Regular cardiac myocyte (primary cell): Measurements from ENCODE around the gene ZNF200. TPM values are rescaled to one million over a fixed set of nuclear protein-coding genes. Genes with fewer than 3 reads are reported as not detected.

Experiments used
- total RNA-seq: library from RNA; depleted of rRNA; stranded (reverse); fragments of >200 nt; gene quantifications from 2 replicates; pipeline ENCODE4 v1.2.3, GENCODE V29; 2014

The ZNF200 gene
- 9.3 and 11.1 TPM in 2 replicates for total RNA-seq

GRCh38 chr16:3234857-3235561 lies at the start of gene ZNF200:
ZNF200 (minus strand) TSS chr16:3235158; CDS start chr16:3233755, 1,403 bp downstream.

GRCh38 chr16:3282730-3283542 lies 48.0 kb upstream of the ZNF200 start, which contains the start of gene ZNF263:
ZNF263 (plus strand) TSS chr16:3283491; CDS start chr16:3283819, 328 bp downstream.

GRCh38 chr16:3256146-3256865 lies 21.3 kb upstream of the ZNF200 start, which contains the start of gene MEFV:
MEFV (minus strand) TSS chr16:3256633; CDS start chr16:3256587, 46 bp downstream.

GRCh38 chr16:3187798-3188674 lies 46.9 kb downstream of the ZNF200 start, which contains the start of gene OR1F1:
OR1F1 (plus strand) TSS chr16:3188204.

Other genes with a start within 250 kb of the ZNF200 start
- gene CLDN9, start 222.2 kb downstream of the ZNF200 start, total RNA-seq = not detected in 2 replicates
- gene CLDN6, start 217.0 kb downstream of the ZNF200 start, total RNA-seq = 0.19 TPM in 1 of 2 replicates, not detected in the other
- gene TNFRSF12A, start 214.8 kb downstream of the ZNF200 start, total RNA-seq = 258 and 401 TPM in 2 replicates
- gene HCFC1R1, start 211.2 kb downstream of the ZNF200 start, total RNA-seq = 7.1 and 10.4 TPM in 2 replicates
- 18.0 and 30.1 TPM in 2 replicates for gene THOC6, start 211.1 kb downstream of the ZNF200 start, total RNA-seq
- gene BICDL2, start 198.2 kb downstream of the ZNF200 start, total RNA-seq = 0.38 and 0.56 TPM in 2 replicates
- under 0.01 TPM in 1 of 2 replicates, not detected in the other for gene MMP25, start 188.6 kb downstream of the ZNF200 start, total RNA-seq
- 7.1 and 32.4 TPM in 2 replicates for gene IL32, start 169.5 kb downstream of the ZNF200 start, total RNA-seq
- gene ZSCAN10, start 135.9 kb downstream of the ZNF200 start, total RNA-seq = not detected in 2 replicates
- 12.5 and 13.8 TPM in 2 replicates for gene ZNF205, start 122.6 kb downstream of the ZNF200 start, total RNA-seq
- 5.1 and 5.9 TPM in 2 replicates for gene ZNF213, start 100.1 kb downstream of the ZNF200 start, total RNA-seq
- gene OR1F1, start 47.0 kb downstream of the ZNF200 start, total RNA-seq = not detected in 2 replicates
- gene MEFV, start 21.5 kb upstream of the ZNF200 start, total RNA-seq = under 0.01 TPM in 1 of 2 replicates, not detected in the other
- gene ZNF263, start 48.3 kb upstream of the ZNF200 start, total RNA-seq = 36.0 and 44.8 TPM in 2 replicates
- 6.5 and 8.7 TPM in 2 replicates for gene TIGD7, start 70.3 kb upstream of the ZNF200 start, total RNA-seq
- gene ZNF75A, start 70.3 kb upstream of the ZNF200 start, total RNA-seq = 16.1 and 17.2 TPM in 2 replicates
- under 0.01 and 0.19 TPM in 2 replicates for gene OR2C1, start 120.7 kb upstream of the ZNF200 start, total RNA-seq
- gene ZSCAN32, start 165.8 kb upstream of the ZNF200 start, total RNA-seq = 7.9 and 9.3 TPM in 2 replicates
- gene ZNF174, start 166.1 kb upstream of the ZNF200 start, total RNA-seq = 4.0 and 5.6 TPM in 2 replicates
- 2.3 and 2.7 TPM in 2 replicates for gene ZNF597, start 208.3 kb upstream of the ZNF200 start, total RNA-seq
- gene NAA60, start 208.5 kb upstream of the ZNF200 start, total RNA-seq = 10.2 and 14.9 TPM in 2 replicates